Endothelial cell of umbilical vein (primary cell): ENCODE measurements around the gene DET1. TPM values are rescaled to one million over a fixed set of nuclear protein-coding genes. Genes with fewer than 3 reads are reported as not detected.
A peak's percentile ranks its signal among the peaks of the same experiment; 100 is the strongest.

Source experiments
- BruUV-seq: library from RNA; stranded (reverse); fragments of 400-500 nt; replicated peaks from 2 replicates; lab custom pipeline; 2021; lab: Mats Ljungman, UMichigan
- CTCF ChIA-PET: fragments of 300-600, 350-600 bp; sonication (Branson Sonifier 250); formaldehyde crosslinking; loops from one replicate; lab custom pipeline; 2021; ENCODE audit warnings: antibody characterized with exemption, inconsistent platforms; lab: Charles Lee
- POLR2A ChIA-PET: fragments of 300-600, 350-600 bp; sonication (Branson Sonifier 250); formaldehyde crosslinking; loops from one replicate; lab custom pipeline; 2021; ENCODE audit warnings: antibody characterized with exemption, inconsistent platforms; lab: Charles Lee
- DNase-seq: peaks from one replicate; pipeline ENCODE4 v3.0.0-alpha.2; 2011; ENCODE audit warnings: low read depth, low spot score
- FAIRE-seq: peaks from 2 replicates; lab custom pipeline; 2011; peaks lifted over from hg19 to GRCh38; lab: Jason Lieb, UNC
- H2AFZ ChIP-seq: 2 replicates; pipeline ENCODE4 v1.6.0; 2012; ENCODE audit warnings: low read depth, low read length, control low read depth, inconsistent platforms
- H3K27ac ChIP-seq: 2 replicates; pipeline ENCODE4 v1.5.1; 2011; ENCODE audit warnings: low read depth, mild to moderate bottlenecking, control low read depth, low read length, moderate library complexity; ENCODE audit not compliant: insufficient read depth
- H3K27me3 ChIP-seq, 2 experiments: 2 replicates each; pipeline versions ENCODE4 v1.6.0 to v1.6.1; 2011; ENCODE audit warnings: low read length in 2 of 2, mixed read lengths in 1 of 2; ENCODE audit not compliant: control insufficient read depth in 2 of 2, insufficient read depth in 2 of 2
- H3K36me3 ChIP-seq, 2 experiments: 2 replicates in 1 of 2; 3 replicates in 1 of 2; pipeline ENCODE4 v1.5.1; 2011; ENCODE audit warnings: low read length in 2 of 2, mild to moderate bottlenecking in 1 of 2, moderate library complexity in 1 of 2; ENCODE audit not compliant: control insufficient read depth in 2 of 2, insufficient read depth in 2 of 2; ENCODE audit errors: extremely low read depth in 1 of 2
- H3K4me1 ChIP-seq: 3 replicates; pipeline ENCODE4 v1.5.1; 2011; ENCODE audit warnings: mild to moderate bottlenecking, low read length; ENCODE audit not compliant: control insufficient read depth, insufficient read depth; ENCODE audit errors: extremely low read depth
- H3K4me2 ChIP-seq: 2 replicates; pipeline ENCODE4 v1.6.1; 2011; ENCODE audit warnings: low read length, control low read depth, mixed read lengths; ENCODE audit not compliant: insufficient read depth
- H3K4me3 ChIP-seq, 3 experiments: fragments of 200-600 bp in 1 of 3; sonication (generic), shearing (Covaris generic) in 1 of 3; replicated peaks in 1 of 3; 2 replicates each; pipeline ENCODE4 v1.5.1; 2011 to 2016; ENCODE audit warnings: control low read depth in 3 of 3, low read length in 3 of 3, mild to moderate bottlenecking in 2 of 3, inconsistent platforms in 1 of 3, low read depth in 1 of 3, moderate library complexity in 1 of 3; ENCODE audit not compliant: insufficient read depth in 1 of 3
- H3K79me2 ChIP-seq: 2 replicates; pipeline ENCODE4 v1.6.0; 2012; ENCODE audit warnings: low read length, inconsistent platforms; ENCODE audit not compliant: control insufficient read depth, insufficient read depth
- H3K9ac ChIP-seq: replicated peaks from 2 replicates; pipeline ENCODE3; 2011; ENCODE audit warnings: low read length, control low read depth; ENCODE audit not compliant: insufficient read depth; ENCODE audit errors: extremely low read depth
- H3K9me1 ChIP-seq: replicated peaks from 3 replicates; pipeline ENCODE4 v1.6.0; 2011; ENCODE audit warnings: mild to moderate bottlenecking, low read length; ENCODE audit not compliant: control insufficient read depth, insufficient read depth; ENCODE audit errors: extremely low read depth
- H3K9me3 ChIP-seq: replicated peaks from 2 replicates; pipeline ENCODE4 v1.5.1; 2012; ENCODE audit warnings: low read length, inconsistent platforms; ENCODE audit not compliant: control insufficient read depth, insufficient read depth
- H4K20me1 ChIP-seq: replicated peaks from 2 replicates; pipeline ENCODE3; 2011; ENCODE audit warnings: mild to moderate bottlenecking, low read length; ENCODE audit not compliant: control insufficient read depth, insufficient read depth; ENCODE audit errors: extremely low read depth
- GATA2 ChIP-seq: IDR thresholded peaks from 2 replicates; pipeline ENCODE4 v1.7.0; 2011; ENCODE audit warnings: low read depth, mild to moderate bottlenecking, moderate library complexity, mixed read lengths, low read length; ENCODE audit not compliant: insufficient read length, insufficient read depth
- JUN ChIP-seq: IDR thresholded peaks from 2 replicates; pipeline ENCODE4 v1.6.1; 2011; ENCODE audit warnings: borderline replicate concordance, low read depth; ENCODE audit not compliant: insufficient read length, insufficient read depth
- dilution Hi-C: fragments of 300-500 bp; cut with MboI; formaldehyde crosslinking; loops from one replicate; pipeline ENCODE4 v1.15.0; 2019; ENCODE audit warnings: low sequenced_read_pairs; ENCODE audit not compliant: extremely low pct_ligation_motif_present
- intact Hi-C: fragments of 100-400 bp; cut with micrococcal nuclease; formaldehyde crosslinking; loops from one replicate; pipeline ENCODE4 v1.10.0; 2022
- polyA plus RNA-seq, 4 experiments: library from polyadenylated mRNA; depleted of rRNA in 3 of 4; stranded (reverse) in 3 of 4; unstranded in 1 of 4; fragments of >200 nt; gene quantifications; 2 replicates each; pipeline versions ENCODE4 v1.2.1 to v1.2.3, GENCODE V29; 2011 to 2012; ENCODE audit warnings: missing spikeins in 1 of 4
- total RNA-seq: library from RNA; stranded (reverse); gene quantifications from 2 replicates; pipeline ENCODE4 v1.2.3, GENCODE V29; 2021
- TF ChIP-seq, protein P1 (sequence below), 2 donors: IDR thresholded peaks; 1 replicate in 1 of 2; 2 replicates in 1 of 2; pipeline ENCODE4 v1.5.1; 2011; ENCODE audit warnings: low read length in 2 of 2, mild to moderate bottlenecking in 2 of 2, moderate library complexity in 2 of 2, control low read depth in 1 of 2, inconsistent platforms in 1 of 2, low read depth in 1 of 2; ENCODE audit not compliant: insufficient read depth in 1 of 2; ENCODE audit errors: extremely low read depth in 1 of 2

Gene DET1
- total and polyA plus RNA-seq, 2 donors (not counting 3 experiments of a cell fraction or from before 2014, with no cell fraction given), result 5.2 to 5.6 TPM

DNA sequence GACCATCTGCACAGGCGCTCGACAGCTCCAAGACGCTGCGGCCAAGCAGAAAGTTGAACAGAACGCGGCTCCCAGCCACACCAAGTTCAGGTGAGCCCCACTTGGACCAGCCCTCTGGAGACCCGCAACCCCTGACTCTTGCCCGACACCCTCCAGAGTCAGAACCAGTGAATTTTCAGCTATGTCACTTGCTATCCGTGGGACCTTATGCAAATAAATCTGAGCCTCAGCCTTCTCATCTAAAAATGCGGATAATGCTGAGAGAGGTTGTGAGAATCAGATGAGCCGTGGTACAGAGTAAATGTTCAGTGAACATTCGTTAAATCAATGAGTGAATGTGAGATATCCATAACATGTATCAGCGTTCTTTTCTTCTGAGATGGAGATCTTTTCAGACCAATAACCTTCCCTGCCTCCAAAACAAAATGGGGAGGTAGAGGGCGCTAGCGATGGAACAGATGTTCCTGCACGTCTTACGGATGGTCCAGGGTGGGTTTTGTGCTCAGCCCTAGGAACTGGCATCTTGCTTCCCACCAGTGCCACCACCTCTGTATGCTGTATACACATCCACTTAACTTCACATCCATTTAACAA lies 78.4 kb downstream of the DET1 start:
- TSS peak; percentile 38 for BruUV-seq
- CTCF ChIA-PET, result interaction anchor here (0.8 to 2.6 kb wide), 10 partner anchors 9 to 410 kb away, joined by 3 to 26 read pairs (median 3); partner anchors contain the start of gene AEN
- peak overlapping the region; percentile 98 for H3K4me2 ChIP-seq

More for the DNA sequence above, 78.4 kb downstream of the DET1 start:
- Histone ChIP-seq H3K27me3 (no peaks in the 10 kb centered on the region), H3K4me1 (peaks cover 37% of the 10 kb centered on the region), H3K79me2 (peaks cover 47% of the 10 kb centered on the region), H3K9me3 (no peaks in the 10 kb centered on the region), H3K4me3 (peak overlapping the region; percentile 76 to 99 (median 84)), H3K9ac (peak overlapping the region; percentile 92), H3K36me3 (peaks cover 0 to 12% of the 10 kb centered on the region in 2 experiments), H2AFZ (peak overlapping the region; percentile 30), H3K27ac (peak overlapping the region; percentile 96), H4K20me1 (no peaks in the 10 kb centered on the region), H3K9me1 (no peaks in the 10 kb centered on the region)
- DNase-seq (peak; percentile 39), FAIRE-seq (no peak)
- intact Hi-C loops, result loop anchor here (1.0 to 5.0 kb wide), 5 partner anchors 78 to 429 kb away; partner anchors contain the start of genes AEN and DET1
- TF ChIP-seq, protein P1, sequence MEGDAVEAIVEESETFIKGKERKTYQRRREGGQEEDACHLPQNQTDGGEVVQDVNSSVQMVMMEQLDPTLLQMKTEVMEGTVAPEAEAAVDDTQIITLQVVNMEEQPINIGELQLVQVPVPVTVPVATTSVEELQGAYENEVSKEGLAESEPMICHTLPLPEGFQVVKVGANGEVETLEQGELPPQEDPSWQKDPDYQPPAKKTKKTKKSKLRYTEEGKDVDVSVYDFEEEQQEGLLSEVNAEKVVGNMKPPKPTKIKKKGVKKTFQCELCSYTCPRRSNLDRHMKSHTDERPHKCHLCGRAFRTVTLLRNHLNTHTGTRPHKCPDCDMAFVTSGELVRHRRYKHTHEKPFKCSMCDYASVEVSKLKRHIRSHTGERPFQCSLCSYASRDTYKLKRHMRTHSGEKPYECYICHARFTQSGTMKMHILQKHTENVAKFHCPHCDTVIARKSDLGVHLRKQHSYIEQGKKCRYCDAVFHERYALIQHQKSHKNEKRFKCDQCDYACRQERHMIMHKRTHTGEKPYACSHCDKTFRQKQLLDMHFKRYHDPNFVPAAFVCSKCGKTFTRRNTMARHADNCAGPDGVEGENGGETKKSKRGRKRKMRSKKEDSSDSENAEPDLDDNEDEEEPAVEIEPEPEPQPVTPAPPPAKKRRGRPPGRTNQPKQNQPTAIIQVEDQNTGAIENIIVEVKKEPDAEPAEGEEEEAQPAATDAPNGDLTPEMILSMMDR (IDR thresholded peaks at IDR 0.05; ENCODE audit: extremely low read depth in 1 of 2, insufficient read depth in 1 of 2, low read depth in 1 of 2, low read length in 2 of 2), result peak in 1 of 2 donors; percentile 3
- TF ChIP-seq JUN (no peak), GATA2 (no peak)
- dilution Hi-C loops, result no loop called here
- POLR2A ChIA-PET, result interaction anchor here (0.6 to 1.0 kb wide), 4 partner anchors 76 to 571 kb away, joined by 3 to 6 read pairs (median 4); partner anchors contain the start of gene ISG20
